H1 (cell line): ENCODE measurements around the gene SRF. TPM values are rescaled to one million over a fixed set of nuclear protein-coding genes. Genes with fewer than 3 reads are reported as not detected.

Source experiments
- CTCF ChIA-PET: fragments of 300-600 bp; sonication (Branson Sonifier 250); formaldehyde crosslinking; loops from one replicate; lab custom pipeline; 2021; ENCODE audit not compliant: partially characterized antibody; lab: Charles Lee
- POLR2A ChIA-PET: fragments of 300-600 bp; sonication (Branson Sonifier 250); formaldehyde crosslinking; loops from one replicate; lab custom pipeline; 2021; ENCODE audit warnings: inconsistent platforms; ENCODE audit not compliant: partially characterized antibody; lab: Charles Lee
- DNase-seq, 2 experiments: peaks; one replicate each; pipeline versions ENCODE4 v3.0.0 to v3.0.0-alpha.2; 2010 to 2022; ENCODE audit warnings: low spot score in 2 of 2, low read depth in 1 of 2, mixed read lengths in 1 of 2
- FAIRE-seq: peaks from 2 replicates; lab custom pipeline; 2011; peaks lifted over from hg19 to GRCh38; lab: Jason Lieb, UNC
- H2AFZ ChIP-seq: 2 replicates; pipeline ENCODE4 v1.8.1; 2012; ENCODE audit warnings: low read length, inconsistent platforms
- H2AK5ac ChIP-seq: 2 replicates; pipeline ENCODE4 v1.6.1; 2013; ENCODE audit warnings: low read depth, low read length
- H2BK120ac ChIP-seq: replicated peaks from 2 replicates; pipeline ENCODE3; 2013; ENCODE audit warnings: low read depth, low read length, inconsistent platforms
- H2BK12ac ChIP-seq: 2 replicates; pipeline ENCODE4 v1.6.1; 2013; ENCODE audit warnings: low read depth, low read length
- H2BK15ac ChIP-seq: 2 replicates; pipeline ENCODE4 v1.6.1; 2013; ENCODE audit warnings: low read length
- H2BK20ac ChIP-seq: 2 replicates; pipeline ENCODE4 v1.6.1; 2013; ENCODE audit warnings: low read length
- H2BK5ac ChIP-seq: 2 replicates; pipeline ENCODE4 v1.6.1; 2013; ENCODE audit warnings: low read depth, low read length
- H3K14ac ChIP-seq: 2 replicates; pipeline ENCODE4 v1.6.1; 2013; ENCODE audit warnings: inconsistent platforms; ENCODE audit not compliant: insufficient read length
- H3K18ac ChIP-seq: 2 replicates; pipeline ENCODE4 v1.6.1; 2013; ENCODE audit warnings: low read length; ENCODE audit errors: extremely low read depth
- H3K23ac ChIP-seq: 2 replicates; pipeline ENCODE4 v1.6.1; 2013; ENCODE audit warnings: inconsistent platforms; ENCODE audit not compliant: insufficient read length
- H3K23me2 ChIP-seq: 2 replicates; pipeline ENCODE4 v1.6.1; 2013; ENCODE audit warnings: low read depth, low read length
- H3K27ac ChIP-seq: 2 replicates; pipeline ENCODE4 v1.6.1; 2011; ENCODE audit warnings: low read depth, low read length, inconsistent platforms
- H3K27me3 ChIP-seq, 4 experiments: replicated peaks in 1 of 4; 1 replicate in 1 of 4; 2 replicates in 3 of 4; pipeline versions ENCODE4 v1.6.1 to v1.8.1; 2011 to 2013; ENCODE audit warnings: low read length in 3 of 4, mild to moderate bottlenecking in 3 of 4, inconsistent platforms in 2 of 4, mixed read lengths in 2 of 4, moderate library complexity in 1 of 4; ENCODE audit not compliant: control insufficient read depth in 3 of 4, insufficient read depth in 3 of 4; ENCODE audit errors: extremely low read depth in 1 of 4
- H3K36me3 ChIP-seq, 4 experiments: 2 replicates each; pipeline versions ENCODE4 v1.6.1 to v1.8.1; 2011 to 2013; ENCODE audit warnings: mild to moderate bottlenecking in 4 of 4, low read length in 3 of 4, moderate library complexity in 2 of 4, control low read depth in 1 of 4, inconsistent platforms in 1 of 4; ENCODE audit not compliant: insufficient read depth in 4 of 4, control insufficient read depth in 2 of 4
- H3K4ac ChIP-seq: replicated peaks from 2 replicates; pipeline ENCODE3; 2013; ENCODE audit warnings: low read length, low read depth, mixed read lengths, inconsistent platforms; ENCODE audit not compliant: insufficient read length
- H3K4me1 ChIP-seq, 4 experiments: replicated peaks in 1 of 4; 1 replicate in 1 of 4; 2 replicates in 3 of 4; pipeline versions ENCODE4 v1.6.1 to v1.8.1; 2011 to 2013; ENCODE audit warnings: low read length in 3 of 4, inconsistent platforms in 2 of 4, mixed read lengths in 1 of 4; ENCODE audit not compliant: insufficient read depth in 4 of 4, control insufficient read depth in 3 of 4
- H3K4me2 ChIP-seq, 2 experiments: 2 replicates each; pipeline versions ENCODE4 v1.6.1 to v1.8.1; 2011 to 2013; ENCODE audit warnings: low read depth in 2 of 2, low read length in 2 of 2, control low read depth in 1 of 2, inconsistent platforms in 1 of 2, mild to moderate bottlenecking in 1 of 2; ENCODE audit not compliant: insufficient read depth in 1 of 2
- H3K4me3 ChIP-seq, 4 experiments: fragments of 200-600, 300-600 bp in 1 of 4; sonication (generic), shearing (Covaris generic), sonication (Bioruptor Twin) in 1 of 4; 2 replicates each; pipeline versions ENCODE4 v1.5.1 to v1.8.1; 2011 to 2016; ENCODE audit warnings: low read length in 4 of 4, low read depth in 3 of 4, control low read depth in 2 of 4, inconsistent platforms in 2 of 4, mild to moderate bottlenecking in 2 of 4, mixed read lengths in 1 of 4, moderate library complexity in 1 of 4; ENCODE audit not compliant: insufficient read depth in 2 of 4; ENCODE audit errors: extremely low read depth in 1 of 4
- H3K56ac ChIP-seq: replicated peaks from 2 replicates; pipeline ENCODE3; 2013; ENCODE audit warnings: low read depth, mild to moderate bottlenecking, mixed read lengths, low read length, inconsistent platforms; ENCODE audit not compliant: insufficient read length
- H3K79me1 ChIP-seq: 2 replicates; pipeline ENCODE4 v1.6.1; 2013; ENCODE audit warnings: low read depth, low read length, control low read depth
- H3K79me2 ChIP-seq, 2 experiments: 2 replicates each; pipeline versions ENCODE4 v1.6.1 to v1.8.1; 2012 to 2013; ENCODE audit warnings: low read length in 2 of 2, mild to moderate bottlenecking in 2 of 2, inconsistent platforms in 1 of 2; ENCODE audit not compliant: insufficient read depth in 2 of 2, control insufficient read depth in 1 of 2
- H3K9ac ChIP-seq, 4 experiments: replicated peaks in 1 of 4; 1 replicate in 1 of 4; 2 replicates in 3 of 4; pipeline versions ENCODE4 v1.6.1 to v1.8.1; 2011 to 2013; ENCODE audit warnings: low read depth in 3 of 4, low read length in 3 of 4, control low read depth in 2 of 4, mild to moderate bottlenecking in 2 of 4, moderate library complexity in 2 of 4, inconsistent platforms in 1 of 4; ENCODE audit errors: extremely low read depth in 1 of 4
- H3K9me3 ChIP-seq, 2 experiments: 2 replicates each; pipeline versions ENCODE4 v1.6.1 to v1.8.1; 2012 to 2013; ENCODE audit warnings: mild to moderate bottlenecking in 2 of 2, moderate library complexity in 2 of 2, control low read depth in 1 of 2, inconsistent platforms in 1 of 2, low read depth in 1 of 2, low read length in 1 of 2, mixed read lengths in 1 of 2; ENCODE audit not compliant: insufficient read depth in 2 of 2
- H4K20me1 ChIP-seq, 2 experiments: replicated peaks in 1 of 2; 2 replicates each; pipeline versions ENCODE3 to v1.8.1; 2011 to 2013; ENCODE audit warnings: inconsistent platforms in 2 of 2, low read length in 2 of 2, mild to moderate bottlenecking in 1 of 2; ENCODE audit not compliant: insufficient read depth in 2 of 2, control insufficient read depth in 1 of 2
- H4K5ac ChIP-seq: 2 replicates; pipeline ENCODE4 v1.6.1; 2013; ENCODE audit warnings: low read length, low read depth, mixed read lengths, inconsistent platforms; ENCODE audit not compliant: insufficient read length
- H4K8ac ChIP-seq: 2 replicates; pipeline ENCODE4 v1.8.0; 2013; ENCODE audit warnings: mild to moderate bottlenecking, moderate library complexity, low read length, inconsistent platforms; ENCODE audit not compliant: insufficient read depth; ENCODE audit errors: extremely low read depth
- H4K91ac ChIP-seq: replicated peaks from 2 replicates; pipeline ENCODE3; 2013; ENCODE audit warnings: low read length, mixed read lengths, inconsistent platforms; ENCODE audit not compliant: insufficient read length
- RAD21 ChIP-seq, 2 experiments: IDR thresholded peaks in 1 of 2; conservative IDR thresholded peaks in 1 of 2; 2 replicates each; pipeline ENCODE4 v1.6.1; 2011; ENCODE audit warnings: low read depth in 2 of 2, low read length in 2 of 2, improper control_type of control experiment in 1 of 2, inconsistent platforms in 1 of 2, mild to moderate bottlenecking in 1 of 2, moderate library complexity in 1 of 2
- YY1 ChIP-seq: IDR thresholded peaks from 2 replicates; pipeline ENCODE4 v1.6.1; 2011; ENCODE audit warnings: low read depth, mild to moderate bottlenecking, low read length
- WGBS, 2 experiments: shearing (Covaris generic) in 1 of 2; methylation state at CpG; one replicate each; pipeline versions ENCODE4 v1.1.6 to v1.1.7; 2013 to 2015; ENCODE audit warnings: low lambda C conversion rate in 2 of 2, mixed read lengths in 2 of 2, inconsistent platforms in 1 of 2, low coverage in 1 of 2, missing lambda C conversion rate in 1 of 2; ENCODE audit not compliant: insufficient replicate concordance in 2 of 2, insufficient coverage in 1 of 2, insufficient read length in 1 of 2; ENCODE audit errors: extremely low coverage in 1 of 2, missing lambda C conversion rate in 1 of 2; 5-methylcytosine and 5-hydroxymethylcytosine counted together
- polyA plus RNA-seq, 7 experiments: library from polyadenylated mRNA; depleted of rRNA in 3 of 7; stranded (reverse) in 5 of 7; unstranded in 2 of 7; fragments of >200 nt in 5 of 7; fragments of 200-250 nt in 2 of 7; gene quantifications; 1 replicate in 5 of 7; 2 replicates in 1 of 7; 4 replicates in 1 of 7; pipeline versions ENCODE4 v1.2.1 to v1.2.3, GENCODE V29; 2011 to 2013; ENCODE audit warnings: missing spikeins in 2 of 7, mixed read lengths in 2 of 7
- total RNA-seq: library from RNA; stranded (reverse); fragmentation: NEBNext Ultra II Directional; extraction: Animal tissue kit (Norgen Biotek cat#: 25700); gene quantifications from 2 replicates; pipeline ENCODE4 v1.2.1, GENCODE V29; 2021

The SRF gene
- total and polyA plus RNA-seq, 2 of the 8 experiments (the other 6 are each of a cell fraction or from before 2014, with no cell fraction given): 49.0 to 69.5 TPM

GRCh38 chr6:43215066-43215465 lies 44.0 kb downstream of the SRF start:
- no peaks in the 10 kb centered on the region for H3K79me1 ChIP-seq
- no peak overlapping the region for H4K91ac ChIP-seq
- H4K8ac ChIP-seq: no peak overlapping the region
- H3K4me2 ChIP-seq: no peak overlapping the region
- H4K5ac ChIP-seq: no peak overlapping the region
- no peak overlapping the region for H3K23ac ChIP-seq
- no peaks in the 10 kb centered on the region; a peak in 1 of 7 replicates for H3K4me1 ChIP-seq
- H2BK120ac ChIP-seq: no peak overlapping the region
- no peak overlapping the region for H3K4ac ChIP-seq
- FAIRE-seq (no peak), DNase-seq (no peak)
- H3K18ac ChIP-seq: no peak overlapping the region
- CTCF ChIA-PET: interaction anchor here (0.6 to 4.9 kb wide), 3 partner anchors 9 to 53 kb away, joined by 3 to 33 read pairs (median 3); partner anchors contain the start of gene DNPH1
- no peak overlapping the region for H3K14ac ChIP-seq
- peaks cover 3% of the 10 kb centered on the region in 2 experiments for H4K20me1 ChIP-seq
- no peaks in the 10 kb centered on the region for H3K79me2 ChIP-seq
- POLR2A ChIA-PET: interaction anchor here (1.3 to 2.1 kb wide), 4 partner anchors 11 to 21 kb away, joined by 3 to 16 read pairs (median 4); partner anchors contain the start of gene DNPH1
- no peak overlapping the region for H2AFZ ChIP-seq
- H3K4me3 ChIP-seq: no peak overlapping the region
- H2BK15ac ChIP-seq: no peak overlapping the region
- H2BK12ac ChIP-seq: no peak overlapping the region
- H3K9me3 ChIP-seq: no peaks in the 10 kb centered on the region
- no peak for TF ChIP-seq YY1
- TF ChIP-seq RAD21 (IDR thresholded peaks at IDR 0.05 in 1 of 2, conservative IDR thresholded peaks at IDR 0.05 in 1 of 2; ENCODE audit: low read depth in 2 of 2, low read length in 2 of 2): no peak
- WGBS, 2 experiments: 94% methylated on average over 8 of the region's 8 CpGs; no CpG with 5 or more reads in 1 of the 2 experiments
- H2BK5ac ChIP-seq: no peak overlapping the region
- no peak overlapping the region for H2BK20ac ChIP-seq
- H3K23me2 ChIP-seq: no peaks in the 10 kb centered on the region
- H3K27me3 ChIP-seq: no peaks in the 10 kb centered on the region
- H3K36me3 ChIP-seq: no peaks in the 10 kb centered on the region
- H3K27ac ChIP-seq: no peak overlapping the region
- H3K56ac ChIP-seq: no peak overlapping the region
- no peak overlapping the region for H2AK5ac ChIP-seq
- H3K9ac ChIP-seq: no peak overlapping the region
